HG03558 (cell line): Measurements from ENCODE around the gene GABBR2.

Experiments used
- ATAC-seq: cut with Tn5 transposase; IDR thresholded peaks from one replicate; pipeline ENCODE4 v1.9.1; 2021; ENCODE audit warnings: moderate number of reproducible peaks; ENCODE audit not compliant: unreplicated experiment; ENCODE audit errors: extremely low read depth

Gene GABBR2

GRCh38 chr9:98367923-98368322 lies 340.8 kb downstream of the GABBR2 start:
- ATAC-seq = no peak

GRCh38 chr9:98367371-98367900 lies 341.3 kb downstream of the GABBR2 start:
- no peak for ATAC-seq

- ATAC-seq = no peak
These were observed 343.0 kb downstream of the GABBR2 start for GRCh38 chr9:98365781-98366180.

- ATAC-seq = no peak
These were observed 343.5 kb downstream of the GABBR2 start for GRCh38 chr9:98365227-98365669.

- no peak for ATAC-seq
These were observed 344.6 kb downstream of the GABBR2 start for GRCh38 chr9:98364086-98364485.

- no peak for ATAC-seq
These were observed 345.1 kb downstream of the GABBR2 start for GRCh38 chr9:98363644-98364043.

- ATAC-seq = no peak
These were observed 346.0 kb downstream of the GABBR2 start for GRCh38 chr9:98362624-98363252.

GRCh38 chr9:98361645-98362044 lies 347.1 kb downstream of the GABBR2 start:
- ATAC-seq = no peak

GRCh38 chr9:98360176-98360708 lies 348.5 kb downstream of the GABBR2 start:
- ATAC-seq = no peak

- no peak for ATAC-seq
These were observed 349.2 kb downstream of the GABBR2 start for GRCh38 chr9:98359569-98359968.

- no peak for ATAC-seq
These were observed 350.7 kb downstream of the GABBR2 start for GRCh38 chr9:98357921-98358535.

- no peak for ATAC-seq
These were observed 351.6 kb downstream of the GABBR2 start for GRCh38 chr9:98356953-98357690.

GRCh38 chr9:98356326-98356725 lies 352.4 kb downstream of the GABBR2 start:
- no peak for ATAC-seq

- no peak for ATAC-seq
These were observed 357.4 kb downstream of the GABBR2 start for GRCh38 chr9:98351370-98351769.

- no peak for ATAC-seq
These were observed 361.1 kb downstream of the GABBR2 start for GRCh38 chr9:98347642-98348041.

GRCh38 chr9:98345011-98345410 lies 363.7 kb downstream of the GABBR2 start:
- no peak for ATAC-seq

- ATAC-seq = no peak
These were observed 364.2 kb downstream of the GABBR2 start for GRCh38 chr9:98344581-98344980.

- ATAC-seq = no peak
These were observed 365.9 kb downstream of the GABBR2 start for GRCh38 chr9:98342820-98343210.

- no peak for ATAC-seq
These were observed 366.5 kb downstream of the GABBR2 start for GRCh38 chr9:98342098-98342819.
